DLD1 (cell line): Measurements from ENCODE around the gene CACNA1H.

Experiments used
- in situ Hi-C: cut with HindIII; loops from 2 replicates; pipeline ENCODE4 v1.10.0; 2017; ENCODE audit warnings: low sequenced_read_pairs

CACNA1H gene

GRCh38 chr16:1201444-1201843 is 48.5 kb downstream of the CACNA1H start:
- in situ Hi-C loops: no loop called here

DNA sequence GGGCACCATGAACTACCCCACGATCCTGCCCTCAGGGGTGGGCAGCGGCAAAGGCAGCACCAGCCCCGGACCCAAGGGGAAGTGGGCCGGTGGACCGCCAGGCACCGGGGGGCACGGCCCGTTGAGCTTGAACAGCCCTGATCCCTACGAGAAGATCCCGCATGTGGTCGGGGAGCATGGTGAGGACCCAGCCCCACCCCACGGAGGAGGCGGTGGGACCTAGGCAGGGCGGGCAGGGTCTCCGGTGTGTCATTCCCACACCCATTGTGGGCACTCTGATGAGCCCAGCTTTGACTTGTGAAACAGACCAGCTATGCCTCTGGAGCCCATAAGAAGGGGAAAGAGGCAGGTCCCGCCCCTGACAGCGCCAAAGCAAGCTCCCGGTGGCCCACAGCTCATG is 49.4 kb downstream of the CACNA1H start:
- in situ Hi-C loops: no loop called here

- in situ Hi-C loops: no loop called here
Measured at GRCh38 chr16:1204933-1205332, 52.0 kb downstream of the CACNA1H start.

DNA sequence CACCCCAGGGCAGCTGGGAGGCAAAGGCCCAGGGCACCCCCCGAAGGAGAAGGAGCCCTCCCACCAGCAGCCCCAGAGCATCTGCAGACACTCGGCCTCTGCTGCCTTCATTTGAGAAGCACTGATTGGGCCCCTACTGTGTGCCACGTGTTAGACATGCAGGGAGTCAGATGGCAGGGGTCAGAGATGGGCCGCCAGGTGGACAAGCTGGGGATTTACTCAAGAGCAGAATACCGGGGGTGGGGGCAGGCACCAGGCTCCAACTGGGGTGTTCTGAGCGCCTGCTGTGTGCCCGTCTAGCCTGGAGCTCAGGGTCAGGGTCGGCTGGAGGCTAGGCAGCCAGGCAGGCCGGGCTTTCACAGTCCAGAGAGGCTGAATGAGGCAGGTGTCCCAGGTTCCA is 53.4 kb downstream of the CACNA1H start:
- in situ Hi-C loops: no loop called here

- in situ Hi-C loops: no loop called here
Measured at GRCh38 chr16:1206786-1207185, 53.9 kb downstream of the CACNA1H start.

DNA sequence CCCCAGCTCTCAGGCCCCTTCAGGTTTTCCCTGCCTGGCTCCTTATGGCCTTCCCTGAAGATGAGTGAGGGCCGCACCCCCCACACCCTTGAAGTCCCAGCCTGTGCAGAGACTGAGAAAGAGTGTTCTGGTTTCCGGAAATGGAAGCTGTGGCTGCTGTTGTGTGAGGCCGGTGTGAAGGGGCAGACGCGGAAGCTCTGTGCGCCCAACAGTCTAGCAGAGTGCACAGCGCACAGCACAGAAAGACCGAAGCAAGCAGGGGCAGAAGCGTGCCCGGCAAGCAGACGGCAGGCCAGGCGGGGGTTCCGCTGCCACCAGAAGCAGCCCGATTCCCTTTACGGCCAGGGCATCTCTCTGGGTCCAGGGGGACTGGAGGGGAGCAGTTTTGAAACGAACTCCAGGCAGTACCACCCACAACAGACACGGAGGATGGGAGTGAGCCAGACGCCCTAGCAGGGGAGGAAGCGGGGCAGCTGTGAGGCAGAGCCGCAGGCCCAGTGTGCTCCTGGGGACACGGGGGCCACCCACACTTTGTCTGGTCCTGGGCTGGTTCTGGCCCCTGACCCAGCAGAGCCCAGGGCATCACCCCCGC is 55.4 kb downstream of the CACNA1H start:
- in situ Hi-C loops: no loop called here

DNA sequence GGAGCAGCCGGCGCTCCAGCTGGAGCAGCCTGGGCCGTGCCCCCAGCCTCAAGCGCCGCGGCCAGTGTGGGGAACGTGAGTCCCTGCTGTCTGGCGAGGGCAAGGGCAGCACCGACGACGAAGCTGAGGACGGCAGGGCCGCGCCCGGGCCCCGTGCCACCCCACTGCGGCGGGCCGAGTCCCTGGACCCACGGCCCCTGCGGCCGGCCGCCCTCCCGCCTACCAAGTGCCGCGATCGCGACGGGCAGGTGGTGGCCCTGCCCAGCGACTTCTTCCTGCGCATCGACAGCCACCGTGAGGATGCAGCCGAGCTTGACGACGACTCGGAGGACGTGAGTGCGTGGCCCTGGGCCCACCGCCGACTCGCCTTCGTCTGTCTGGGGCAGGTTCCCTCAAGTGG is 56.2 kb downstream of the CACNA1H start:
- in situ Hi-C loops: no loop called here

- in situ Hi-C loops: no loop called here
Measured at GRCh38 chr16:1210461-1210860, 57.6 kb downstream of the CACNA1H start.

DNA sequence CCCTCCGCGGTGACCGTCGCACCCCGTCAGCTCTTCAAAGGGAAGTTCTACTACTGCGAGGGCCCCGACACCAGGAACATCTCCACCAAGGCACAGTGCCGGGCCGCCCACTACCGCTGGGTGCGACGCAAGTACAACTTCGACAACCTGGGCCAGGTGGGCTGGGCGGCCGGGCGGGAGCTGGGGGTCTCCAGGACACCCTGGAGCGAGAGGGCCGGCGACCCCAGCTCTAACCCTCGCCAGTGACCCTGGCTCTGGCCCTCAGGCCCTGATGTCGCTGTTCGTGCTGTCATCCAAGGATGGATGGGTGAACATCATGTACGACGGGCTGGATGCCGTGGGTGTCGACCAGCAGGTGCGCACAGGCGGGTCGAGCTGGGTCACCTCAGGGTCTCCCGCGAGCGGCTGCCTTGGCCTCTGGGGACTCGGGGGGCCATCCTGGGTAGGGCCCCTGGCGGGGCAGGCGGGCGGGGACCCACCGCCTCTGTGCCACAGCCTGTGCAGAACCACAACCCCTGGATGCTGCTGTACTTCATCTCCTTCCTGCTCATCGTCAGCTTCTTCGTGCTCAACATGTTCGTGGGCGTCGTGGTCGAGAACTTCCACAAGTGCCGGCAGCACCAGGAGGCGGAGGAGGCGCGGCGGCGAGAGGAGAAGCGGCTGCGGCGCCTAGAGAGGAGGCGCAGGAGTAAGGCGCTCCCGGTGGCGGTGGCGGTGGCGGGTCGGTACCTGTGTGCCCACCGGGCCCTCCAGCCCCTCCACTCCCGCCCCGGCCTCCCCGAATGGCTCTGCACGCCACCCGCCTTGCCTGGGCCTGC is 58.8 kb downstream of the CACNA1H start:
- in situ Hi-C loops: no loop called here

- in situ Hi-C loops: no loop called here
Measured at GRCh38 chr16:1212616-1213194, 59.8 kb downstream of the CACNA1H start.

GRCh38 chr16:1213231-1213630 is 60.3 kb downstream of the CACNA1H start:
- in situ Hi-C loops: no loop called here

GRCh38 chr16:1213796-1214372 is 61.0 kb downstream of the CACNA1H start:
- in situ Hi-C loops: no loop called here

GRCh38 chr16:1214719-1215118 is 61.8 kb downstream of the CACNA1H start:
- in situ Hi-C loops: no loop called here

DNA sequence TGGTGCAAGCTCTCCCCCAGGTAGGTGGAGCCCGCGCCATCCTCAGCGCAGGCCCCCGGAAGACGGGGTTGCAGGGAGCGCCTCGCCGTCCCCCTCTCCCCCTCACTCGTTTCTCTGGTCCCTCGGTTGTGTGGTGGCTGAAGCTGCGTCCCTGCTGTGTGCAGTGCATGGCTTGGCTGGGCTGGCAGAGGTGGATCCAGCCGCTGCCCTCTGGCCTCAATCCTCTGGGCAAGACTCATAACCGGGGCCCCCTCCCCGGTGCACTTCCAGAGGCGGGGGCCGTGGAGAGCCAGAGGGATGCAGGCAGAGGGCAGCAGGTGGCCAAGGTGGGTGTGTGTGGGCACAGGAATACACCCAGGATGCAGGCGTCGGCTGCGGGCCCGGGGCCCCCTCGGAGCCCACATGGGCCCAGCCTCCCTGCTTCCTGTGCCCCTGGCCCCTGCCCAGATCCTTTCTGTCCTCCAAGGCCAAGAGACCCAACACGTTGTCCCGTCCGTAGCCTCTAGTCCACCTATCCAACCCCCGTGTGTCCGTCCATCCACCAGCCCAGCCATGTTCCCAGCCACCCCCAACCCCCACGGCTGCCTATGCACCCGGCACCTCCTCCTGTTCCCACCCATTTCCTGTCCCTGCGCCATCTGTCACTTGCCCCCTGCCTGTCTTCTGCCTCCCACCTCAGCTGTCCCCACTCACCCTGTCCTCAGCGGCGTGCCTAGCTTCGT is 62.8 kb downstream of the CACNA1H start:
- in situ Hi-C loops: no loop called here

GRCh38 chr16:1216296-1216619 is 63.4 kb downstream of the CACNA1H start:
- in situ Hi-C loops: no loop called here

- in situ Hi-C loops: no loop called here
Measured at GRCh38 chr16:1216681-1217400, 63.9 kb downstream of the CACNA1H start.

GRCh38 chr16:1217526-1217925 is 64.6 kb downstream of the CACNA1H start:
- in situ Hi-C loops: no loop called here

- in situ Hi-C loops: no loop called here
Measured at GRCh38 chr16:1218061-1218929, 65.4 kb downstream of the CACNA1H start.

- in situ Hi-C loops: no loop called here
Measured at GRCh38 chr16:1218930-1219611, 66.2 kb downstream of the CACNA1H start.
